CD4-positive, alpha-beta memory T cell (primary cell): ENCODE data around the gene SCART1. TPM values are rescaled to one million over a fixed set of nuclear protein-coding genes. Genes with fewer than 3 reads are reported as not detected.
A peak's percentile ranks its signal among the peaks of the same experiment; 100 is the strongest.

ENCODE experiments used
- CTCF ChIA-PET: fragments of 350-600 bp; sonication (Branson Sonifier 250); formaldehyde crosslinking; loops from one replicate; lab custom pipeline; 2021; ENCODE audit warnings: inconsistent platforms; ENCODE audit not compliant: partially characterized antibody; lab: Charles Lee
- POLR2A ChIA-PET: fragments of 350-600 bp; sonication (Branson Sonifier 250); formaldehyde crosslinking; loops from one replicate; lab custom pipeline; 2021; ENCODE audit not compliant: partially characterized antibody; lab: Charles Lee
- DNase-seq, 5 donors: peaks; one replicate each; pipeline versions ENCODE4 v3.0.0 to v3.0.0-alpha.2; 2020 to 2022; ENCODE audit warnings: mixed read lengths in 1 of 5
- H3K27ac ChIP-seq: one replicate; pipeline ENCODE4 v1.7.0; 2013; ENCODE audit warnings: low read depth, low read length
- H3K27me3 ChIP-seq: 2 replicates; pipeline ENCODE4 v1.7.0; 2013; ENCODE audit warnings: mild to moderate bottlenecking, low read length, moderate library complexity; ENCODE audit not compliant: insufficient read depth
- H3K36me3 ChIP-seq: 2 replicates; pipeline ENCODE4 v1.7.0; 2013; ENCODE audit warnings: mild to moderate bottlenecking, low read length, moderate library complexity; ENCODE audit not compliant: insufficient read depth
- H3K4me1 ChIP-seq: 2 replicates; pipeline ENCODE4 v1.7.0; 2013; ENCODE audit warnings: mild to moderate bottlenecking, low read length, moderate library complexity; ENCODE audit not compliant: insufficient read depth
- H3K4me3 ChIP-seq, 2 donors: one replicate each; pipeline ENCODE4 v1.7.0; 2013; ENCODE audit warnings: low read length in 2 of 2, mild to moderate bottlenecking in 1 of 2
- H3K9me3 ChIP-seq, 2 donors: one replicate each; pipeline ENCODE4 v1.7.0; 2013; ENCODE audit warnings: low read length in 2 of 2, control low read depth in 1 of 2; ENCODE audit not compliant: control insufficient read depth in 1 of 2
- H3K27ac Mint-ChIP-seq, 7 donors: one replicate each; pipeline ENCODE4 v1.8.0; 2020 to 2021; ENCODE audit warnings: mixed read lengths in 7 of 7, mild to moderate bottlenecking in 6 of 7, inconsistent platforms in 3 of 7, moderate library complexity in 3 of 7
- H3K27me3 Mint-ChIP-seq, 2 donors: one replicate each; pipeline ENCODE4 v1.8.0; 2020 to 2021; ENCODE audit warnings: mixed read lengths in 2 of 2
- H3K36me3 Mint-ChIP-seq, 2 donors: one replicate each; pipeline ENCODE4 v1.8.0; 2020 to 2021; ENCODE audit warnings: mixed read lengths in 2 of 2, inconsistent platforms in 1 of 2, mild to moderate bottlenecking in 1 of 2
- H3K4me1 Mint-ChIP-seq, 4 donors: one replicate each; pipeline ENCODE4 v1.8.0; 2020 to 2021; ENCODE audit warnings: mixed read lengths in 4 of 4, mild to moderate bottlenecking in 1 of 4
- H3K4me3 Mint-ChIP-seq, 8 donors: one replicate each; pipeline ENCODE4 v1.8.0; 2020 to 2021; ENCODE audit warnings: mixed read lengths in 8 of 8, mild to moderate bottlenecking in 7 of 8, moderate library complexity in 6 of 8, inconsistent platforms in 3 of 8
- H3K9me3 Mint-ChIP-seq, 8 donors: one replicate each; pipeline ENCODE4 v1.8.0; 2020 to 2021; ENCODE audit warnings: mixed read lengths in 8 of 8, mild to moderate bottlenecking in 5 of 8, inconsistent platforms in 3 of 8, moderate library complexity in 1 of 8
- intact Hi-C: fragments of 100-400 bp; cut with micrococcal nuclease; formaldehyde crosslinking; loops from one replicate; pipeline ENCODE4 v1.15.1; 2023
- polyA plus RNA-seq, 2 donors: library from polyadenylated mRNA; unstranded; fragments of 300-500 nt; fragmentation: Illumina TruSeq; gene quantifications; one replicate each; pipeline ENCODE4 v1.2.3, GENCODE V29; 2021
- total RNA-seq, 2 experiments: library from RNA; stranded (reverse); gene quantifications; one replicate each; pipeline ENCODE4 v1.2.3, GENCODE V29; 2021

SCART1 gene
- total and polyA plus RNA-seq, 4 experiments from 2014 or later = 0.49 to 11.2 (median 5.9) TPM

- no peak for DNase-seq
- intact Hi-C loops = no loop called here
- Histone ChIP-seq H3K36me3 (peaks cover 25% of the 10 kb centered on the region), H3K4me1 (no peaks in the 10 kb centered on the region), H3K4me3 (no peak overlapping the region), H3K9me3 (peaks cover 0 to 7% of the 10 kb centered on the region in 2 donors), H3K27me3 (no peaks in the 10 kb centered on the region), H3K27ac (no peak overlapping the region)
- H3K4me1 Mint-ChIP-seq = peaks cover 0 to 3% (median 2%) of the 10 kb centered on the region in 4 donors
- H3K4me3 Mint-ChIP-seq = no peak overlapping the region
- H3K27me3 Mint-ChIP-seq = no peaks in the 10 kb centered on the region
- peaks cover 0 to 27% (median 19%) of the 10 kb centered on the region in 8 donors for H3K9me3 Mint-ChIP-seq
- POLR2A ChIA-PET = no interaction called here
- CTCF ChIA-PET = no interaction called here
- H3K36me3 Mint-ChIP-seq = peaks cover 45 to 49% of the 10 kb centered on the region in 2 donors
- no peak overlapping the region for H3K27ac Mint-ChIP-seq
These were observed 38.0 kb upstream of the SCART1 start for GRCh38 chr10:133415752-133416151.

GRCh38 chr10:133418289-133418993 lies 35.3 kb upstream of the SCART1 start:
- intact Hi-C loops = no loop called here
- no peak overlapping the region for H3K4me3 ChIP-seq
- DNase-seq = no peak
- Mint-ChIP-seq H3K4me3 (no peak overlapping the region), H3K27me3 (peaks cover 0 to 5% of the 10 kb centered on the region in 2 donors), H3K36me3 (peaks cover 20 to 25% of the 10 kb centered on the region in 2 donors), H3K27ac (no peak overlapping the region), H3K9me3 (peaks cover 0 to 4% (median under 1%) of the 10 kb centered on the region in 8 donors), H3K4me1 (peaks cover 0 to 3% (median 2%) of the 10 kb centered on the region in 4 donors)
- no peaks in the 10 kb centered on the region for H3K4me1 ChIP-seq
- H3K27me3 ChIP-seq = no peaks in the 10 kb centered on the region
- H3K9me3 ChIP-seq = no peaks in the 10 kb centered on the region
- no peak overlapping the region for H3K27ac ChIP-seq
- CTCF ChIA-PET = interaction anchor here (0.8 to 1.7 kb wide), 2 partner anchors 11 to 89 kb away, joined by 3 to 5 read pairs; no protein-coding TSS in a partner anchor
- peaks cover 7% of the 10 kb centered on the region for H3K36me3 ChIP-seq
- POLR2A ChIA-PET = no interaction called here

- Histone ChIP-seq H3K36me3 (peaks cover 7% of the 10 kb centered on the region), H3K27ac (no peak overlapping the region), H3K9me3 (no peaks in the 10 kb centered on the region), H3K27me3 (no peaks in the 10 kb centered on the region), H3K4me1 (no peaks in the 10 kb centered on the region), H3K4me3 (no peak overlapping the region)
- DNase-seq = no peak
- Mint-ChIP-seq H3K4me1 (peaks cover 0 to 3% (median 2%) of the 10 kb centered on the region in 4 donors), H3K27me3 (peaks cover 0 to 5% of the 10 kb centered on the region in 2 donors), H3K9me3 (peaks cover 0 to 3% (median 0%) of the 10 kb centered on the region in 8 donors), H3K4me3 (no peak overlapping the region), H3K27ac (no peak overlapping the region), H3K36me3 (peaks cover 16 to 23% of the 10 kb centered on the region in 2 donors)
- ChIA-PET CTCF (interaction anchor here (1.7 kb wide), 1 partner anchor 10 kb away, joined by 5 read pairs; no protein-coding TSS in a partner anchor), POLR2A (no interaction called here)
- intact Hi-C loops = no loop called here
These were observed 34.4 kb upstream of the SCART1 start for GRCh38 chr10:133419211-133419950.

- H3K36me3 ChIP-seq = peaks cover 7% of the 10 kb centered on the region
- no peak for DNase-seq
- ChIA-PET CTCF (no interaction called here), POLR2A (interaction anchor here (0.5 to 1.3 kb wide), 2 partner anchors 30 to 510 kb away, joined by 3 to 4 read pairs; no protein-coding TSS in a partner anchor)
- no peaks in the 10 kb centered on the region for H3K27me3 ChIP-seq
- H3K9me3 ChIP-seq = no peaks in the 10 kb centered on the region
- no peak overlapping the region for H3K4me3 ChIP-seq
- Mint-ChIP-seq H3K4me3 (no peak overlapping the region), H3K36me3 (peaks cover 16 to 21% of the 10 kb centered on the region in 2 donors), H3K4me1 (peaks cover 0 to 3% (median 2%) of the 10 kb centered on the region in 4 donors), H3K9me3 (peaks cover 0 to 3% (median 0%) of the 10 kb centered on the region in 8 donors), H3K27ac (no peak overlapping the region), H3K27me3 (peaks cover 0 to 5% of the 10 kb centered on the region in 2 donors)
- no peaks in the 10 kb centered on the region for H3K4me1 ChIP-seq
- H3K27ac ChIP-seq = no peak overlapping the region
- intact Hi-C loops = no loop called here
These were observed 33.7 kb upstream of the SCART1 start for GRCh38 chr10:133420028-133420427.

- Histone ChIP-seq H3K27me3 (no peaks in the 10 kb centered on the region), H3K36me3 (peaks cover 1% of the 10 kb centered on the region), H3K4me1 (no peaks in the 10 kb centered on the region), H3K9me3 (no peaks in the 10 kb centered on the region), H3K27ac (no peak overlapping the region), H3K4me3 (no peak overlapping the region)
- H3K27me3 Mint-ChIP-seq = peaks cover 0 to 5% of the 10 kb centered on the region in 2 donors
- no peak for DNase-seq
- H3K4me1 Mint-ChIP-seq = peaks cover 0 to 2% (median 1%) of the 10 kb centered on the region in 4 donors
- peaks cover 0 to 3% (median 0%) of the 10 kb centered on the region in 8 donors for H3K9me3 Mint-ChIP-seq
- no peak overlapping the region for H3K27ac Mint-ChIP-seq
- ChIA-PET CTCF (no interaction called here), POLR2A (interaction anchor here (0.5 to 1.3 kb wide), 2 partner anchors 30 to 511 kb away, joined by 3 to 4 read pairs; no protein-coding TSS in a partner anchor)
- peaks cover 11 to 15% of the 10 kb centered on the region in 2 donors for H3K36me3 Mint-ChIP-seq
- intact Hi-C loops = no loop called here
- peak overlapping the region in 1 of 8 donors; percentile 46 for H3K4me3 Mint-ChIP-seq
These were observed 33.2 kb upstream of the SCART1 start for GRCh38 chr10:133420579-133420978.

GRCh38 chr10:133421336-133422222 lies 32.2 kb upstream of the SCART1 start:
- DNase-seq = peak in 1 of 5 donors; percentile 28
- H3K4me3 Mint-ChIP-seq = peak overlapping the region in 3 of 8 donors; percentile 36 to 39 (median 39)
- peaks cover 0 to 1% (median 0%) of the 10 kb centered on the region in 4 donors for H3K4me1 Mint-ChIP-seq
- H3K36me3 ChIP-seq = no peaks in the 10 kb centered on the region
- CTCF ChIA-PET = interaction anchor here (1.5 kb wide), 1 partner anchor 92 kb away, joined by 3 read pairs; no protein-coding TSS in a partner anchor
- intact Hi-C loops = no loop called here
- H3K36me3 Mint-ChIP-seq = peaks cover 3 to 10% of the 10 kb centered on the region in 2 donors
- no peaks in the 10 kb centered on the region for H3K9me3 Mint-ChIP-seq
- no peak overlapping the region for H3K27ac Mint-ChIP-seq
- no peaks in the 10 kb centered on the region for H3K4me1 ChIP-seq
- H3K27ac ChIP-seq = no peak overlapping the region
- peaks cover 0 to 5% of the 10 kb centered on the region in 2 donors for H3K27me3 Mint-ChIP-seq
- no peaks in the 10 kb centered on the region for H3K9me3 ChIP-seq
- POLR2A ChIA-PET = interaction anchor here (1.3 kb wide), 1 partner anchor 31 kb away, joined by 4 read pairs; no protein-coding TSS in a partner anchor
- no peaks in the 10 kb centered on the region for H3K27me3 ChIP-seq
- H3K4me3 ChIP-seq = no peak overlapping the region
